GM12878 (cell line): ENCODE data around the gene PPP1R10. TPM values are rescaled to one million over a fixed set of nuclear protein-coding genes. Genes with fewer than 3 reads are reported as not detected.

Source experiments
- BACH1 ChIP-seq: fragments of 450-650 bp; IDR thresholded peaks from 2 replicates; pipeline ENCODE4 v1.6.1; 2017; ENCODE audit warnings: mild to moderate bottlenecking, borderline replicate concordance
- BCL11A ChIP-seq: IDR thresholded peaks from 2 replicates; pipeline ENCODE4 v1.6.1; 2011; ENCODE audit warnings: low read depth, low read length
- CBX5 ChIP-seq: sonication (generic); IDR thresholded peaks from 2 replicates; pipeline ENCODE4 v1.6.1; 2016; ENCODE audit warnings: low read depth, moderate library complexity, mild to moderate bottlenecking, inconsistent platforms
- CHD1 ChIP-seq: IDR thresholded peaks from 2 replicates; pipeline ENCODE4 v1.6.1; 2012; ENCODE audit warnings: low read depth, low read length, improper control_type of control experiment
- CREM ChIP-seq: IDR thresholded peaks from 2 replicates; pipeline ENCODE4 v1.6.1; 2014; ENCODE audit warnings: antibody characterized with exemption, low read depth
- DPF2 ChIP-seq: fragments of 450-650 bp; IDR thresholded peaks from 2 replicates; pipeline ENCODE4 v1.6.1; 2017; ENCODE audit warnings: mild to moderate bottlenecking
- EP300 ChIP-seq, 2 experiments: fragments of 150-350 bp in 1 of 2; IDR thresholded peaks; 2 replicates each; pipeline ENCODE4 v1.6.1; 2011 to 2012; ENCODE audit warnings: low read depth in 2 of 2, low read length in 2 of 2, borderline replicate concordance in 1 of 2, improper control_type of control experiment in 1 of 2, inconsistent platforms in 1 of 2; ENCODE audit not compliant: control insufficient read depth in 1 of 2
- GABPA ChIP-seq: IDR thresholded peaks from 2 replicates; pipeline ENCODE4 v1.6.1; 2014; ENCODE audit warnings: antibody characterized with exemption, low read depth, mild to moderate bottlenecking, inconsistent platforms
- GATAD2B ChIP-seq: fragments of 450-650 bp; conservative IDR thresholded peaks from 2 replicates; pipeline ENCODE4 v1.6.1; 2017; ENCODE audit warnings: low read depth, mild to moderate bottlenecking, moderate library complexity
- JUND ChIP-seq: IDR thresholded peaks from 2 replicates; pipeline ENCODE4 v1.6.1; 2012; ENCODE audit warnings: low read depth, mild to moderate bottlenecking, low read length, improper control_type of control experiment, moderate library complexity
- MEF2A ChIP-seq: IDR thresholded peaks from 2 replicates; pipeline ENCODE4 v1.6.1; 2011; ENCODE audit warnings: low read depth, mild to moderate bottlenecking, low read length, moderate library complexity; ENCODE audit not compliant: insufficient read depth
- PML ChIP-seq: IDR thresholded peaks from 2 replicates; pipeline ENCODE4 v1.6.1; 2012; ENCODE audit warnings: low read length, inconsistent platforms
- POLR2AphosphoS2 ChIP-seq: IDR thresholded peaks from 2 replicates; pipeline ENCODE4 v1.6.1; 2011; ENCODE audit warnings: low read depth, mild to moderate bottlenecking, low read length, improper control_type of control experiment, moderate library complexity
- POLR2AphosphoS5 ChIP-seq: IDR thresholded peaks from 2 replicates; pipeline ENCODE4 v1.6.1; 2011; ENCODE audit warnings: mild to moderate bottlenecking, low read length, inconsistent platforms
- SP1 ChIP-seq: IDR thresholded peaks from one replicate; pipeline ENCODE4 v1.6.1; 2011; ENCODE audit warnings: low read depth, low read length
- SPI1 ChIP-seq: IDR thresholded peaks from 2 replicates; pipeline ENCODE4 v1.6.1; 2011; ENCODE audit warnings: low read depth, mild to moderate bottlenecking, low read length, moderate library complexity, borderline replicate concordance; ENCODE audit not compliant: insufficient read depth
- TCF7 ChIP-seq: IDR thresholded peaks from 2 replicates; pipeline ENCODE4 v1.6.1; 2014; ENCODE audit warnings: antibody characterized with exemption, borderline replicate concordance
- WRNIP1 ChIP-seq: IDR thresholded peaks from 2 replicates; pipeline ENCODE4 v1.6.1; 2011; ENCODE audit warnings: low read depth, low read length, improper control_type of control experiment, borderline replicate concordance
- ZNF217 ChIP-seq: fragments of 450-650 bp; IDR thresholded peaks from 2 replicates; pipeline ENCODE4 v1.6.1; 2017; ENCODE audit warnings: antibody characterized with exemption, mild to moderate bottlenecking
- ZZZ3 ChIP-seq: IDR thresholded peaks from 2 replicates; pipeline ENCODE4 v1.6.1; 2011; ENCODE audit warnings: low read depth; ENCODE audit not compliant: control insufficient read depth, insufficient read length
- polyA plus RNA-seq, 11 experiments: library from polyadenylated mRNA; depleted of rRNA in 4 of 11; unstranded in 6 of 11; stranded (reverse) in 5 of 11; fragments of >200 nt; fragmentation: Nextera tagmentation in 4 of 11; fragmentation: Illumina TruSeq in 1 of 11; extraction: Ambion mirVana in 4 of 11; extraction: Trizol in 1 of 11; gene quantifications; 1 replicate in 1 of 11; 2 replicates in 10 of 11; pipeline versions ENCODE4 v1.2.1 to v1.2.3, GENCODE V29; 2011 to 2016; ENCODE audit warnings: inconsistent platforms in 2 of 11, missing spikeins in 2 of 11, low read depth in 1 of 11
- total RNA-seq, 4 experiments: library from RNA; depleted of rRNA in 3 of 4; stranded (reverse); fragments of >200 nt in 3 of 4; fragmentation: Illumina TruSeq in 1 of 4; extraction: Trizol in 1 of 4; gene quantifications; 2 replicates each; pipeline versions ENCODE4 v1.2.1 to v1.2.3, GENCODE V29; 2013 to 2021
- TF ChIP-seq, protein P1 (sequence below): fragments of 450-650 bp; IDR thresholded peaks from 2 replicates; pipeline ENCODE4 v1.6.1; 2017; ENCODE audit warnings: mild to moderate bottlenecking, moderate library complexity
- TF ChIP-seq, protein P2 (sequence below): IDR thresholded peaks from 2 replicates; pipeline ENCODE4 v1.6.1; 2012; ENCODE audit warnings: low read depth, low read length, improper control_type of control experiment
- TF ChIP-seq, protein P3 (sequence below): fragments of 450-650 bp; formaldehyde crosslinking; IDR thresholded peaks from 2 replicates; pipeline ENCODE4 v1.4.0; 2022; ENCODE audit warnings: mild to moderate bottlenecking, moderate library complexity

Gene PPP1R10
- total and polyA plus RNA-seq, 10 of the 15 experiments (the other 5 are each of a cell fraction or from before 2014, with no cell fraction given), result 11.3 to 83.8 (median 41.2) TPM

DNA sequence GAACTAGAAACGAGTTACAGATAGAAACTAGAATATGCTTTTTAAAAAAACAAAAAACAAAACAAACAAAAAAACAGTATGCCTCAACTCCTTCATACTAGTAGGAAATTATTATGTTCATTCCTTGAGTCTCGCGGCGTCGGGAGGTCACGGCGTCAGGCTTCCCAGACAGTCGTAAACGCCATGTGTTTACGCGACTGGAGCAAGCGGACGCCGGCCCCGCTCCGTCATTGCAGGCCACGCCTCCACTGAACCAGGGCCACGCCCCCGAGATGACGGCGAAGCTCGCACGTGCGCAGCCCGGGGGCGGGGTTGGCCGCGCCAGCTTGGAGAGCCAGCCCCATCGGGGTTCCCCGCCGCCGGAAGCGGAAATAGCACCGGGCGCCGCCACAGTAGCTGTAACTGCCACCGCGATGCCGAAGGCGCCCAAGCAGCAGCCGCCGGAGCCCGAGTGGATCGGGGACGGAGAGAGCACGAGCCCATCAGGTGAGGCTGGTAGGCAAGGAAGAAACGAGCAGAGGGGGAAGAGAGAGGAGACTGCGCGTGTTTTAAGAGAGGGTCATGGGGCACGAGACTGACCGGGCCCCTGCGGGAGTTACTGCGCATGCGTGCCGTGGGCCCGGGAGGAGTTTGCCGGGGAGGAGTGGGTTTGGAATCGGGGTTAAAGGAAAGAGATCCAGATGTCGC is 45.8 kb downstream of the PPP1R10 start, which contains the start of gene ABCF1 (continued):
- TF ChIP-seq SP1 (peak; percentile 55), SPI1 (no peak), POLR2AphosphoS2 (peak; percentile 94; the same call in 1 of the 2 replicates), JUND (no peak), DPF2 (no peak), POLR2AphosphoS5 (peak; percentile 96), TCF7 (no peak), ZZZ3 (no peak), EP300 (IDR thresholded peaks at IDR 0.05; ENCODE audit: borderline replicate concordance in 1 of 2, control insufficient read depth in 1 of 2, low read depth in 2 of 2, low read length in 2 of 2) (0 out of 4 replicates have a peak, but pooled peaks of 1 of the 2 experiments have one; percentile 23), PML (peak; percentile 96), BACH1 (peak; percentile 78), BCL11A (no peak), GATAD2B (peak; percentile 80), CREM (peak; percentile 89; the same call in 1 of the 2 replicates), CHD1 (no peak), ZNF217 (no peak), GABPA (peak; percentile 89), CBX5 (no peak), WRNIP1 (no peak), MEF2A (no peak)
- TF ChIP-seq, protein P1, sequence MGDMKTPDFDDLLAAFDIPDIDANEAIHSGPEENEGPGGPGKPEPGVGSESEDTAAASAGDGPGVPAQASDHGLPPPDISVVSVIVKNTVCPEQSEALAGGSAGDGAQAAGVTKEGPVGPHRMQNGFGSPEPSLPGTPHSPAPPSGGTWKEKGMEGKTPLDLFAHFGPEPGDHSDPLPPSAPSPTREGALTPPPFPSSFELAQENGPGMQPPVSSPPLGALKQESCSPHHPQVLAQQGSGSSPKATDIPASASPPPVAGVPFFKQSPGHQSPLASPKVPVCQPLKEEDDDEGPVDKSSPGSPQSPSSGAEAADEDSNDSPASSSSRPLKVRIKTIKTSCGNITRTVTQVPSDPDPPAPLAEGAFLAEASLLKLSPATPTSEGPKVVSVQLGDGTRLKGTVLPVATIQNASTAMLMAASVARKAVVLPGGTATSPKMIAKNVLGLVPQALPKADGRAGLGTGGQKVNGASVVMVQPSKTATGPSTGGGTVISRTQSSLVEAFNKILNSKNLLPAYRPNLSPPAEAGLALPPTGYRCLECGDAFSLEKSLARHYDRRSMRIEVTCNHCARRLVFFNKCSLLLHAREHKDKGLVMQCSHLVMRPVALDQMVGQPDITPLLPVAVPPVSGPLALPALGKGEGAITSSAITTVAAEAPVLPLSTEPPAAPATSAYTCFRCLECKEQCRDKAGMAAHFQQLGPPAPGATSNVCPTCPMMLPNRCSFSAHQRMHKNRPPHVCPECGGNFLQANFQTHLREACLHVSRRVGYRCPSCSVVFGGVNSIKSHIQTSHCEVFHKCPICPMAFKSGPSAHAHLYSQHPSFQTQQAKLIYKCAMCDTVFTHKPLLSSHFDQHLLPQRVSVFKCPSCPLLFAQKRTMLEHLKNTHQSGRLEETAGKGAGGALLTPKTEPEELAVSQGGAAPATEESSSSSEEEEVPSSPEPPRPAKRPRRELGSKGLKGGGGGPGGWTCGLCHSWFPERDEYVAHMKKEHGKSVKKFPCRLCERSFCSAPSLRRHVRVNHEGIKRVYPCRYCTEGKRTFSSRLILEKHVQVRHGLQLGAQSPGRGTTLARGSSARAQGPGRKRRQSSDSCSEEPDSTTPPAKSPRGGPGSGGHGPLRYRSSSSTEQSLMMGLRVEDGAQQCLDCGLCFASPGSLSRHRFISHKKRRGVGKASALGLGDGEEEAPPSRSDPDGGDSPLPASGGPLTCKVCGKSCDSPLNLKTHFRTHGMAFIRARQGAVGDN, result peak; percentile 74; the same call in 1 of the 2 replicates
- TF ChIP-seq, protein P2, sequence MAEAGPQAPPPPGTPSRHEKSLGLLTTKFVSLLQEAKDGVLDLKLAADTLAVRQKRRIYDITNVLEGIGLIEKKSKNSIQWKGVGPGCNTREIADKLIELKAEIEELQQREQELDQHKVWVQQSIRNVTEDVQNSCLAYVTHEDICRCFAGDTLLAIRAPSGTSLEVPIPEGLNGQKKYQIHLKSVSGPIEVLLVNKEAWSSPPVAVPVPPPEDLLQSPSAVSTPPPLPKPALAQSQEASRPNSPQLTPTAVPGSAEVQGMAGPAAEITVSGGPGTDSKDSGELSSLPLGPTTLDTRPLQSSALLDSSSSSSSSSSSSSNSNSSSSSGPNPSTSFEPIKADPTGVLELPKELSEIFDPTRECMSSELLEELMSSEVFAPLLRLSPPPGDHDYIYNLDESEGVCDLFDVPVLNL, result no peak
- TF ChIP-seq, protein P3, sequence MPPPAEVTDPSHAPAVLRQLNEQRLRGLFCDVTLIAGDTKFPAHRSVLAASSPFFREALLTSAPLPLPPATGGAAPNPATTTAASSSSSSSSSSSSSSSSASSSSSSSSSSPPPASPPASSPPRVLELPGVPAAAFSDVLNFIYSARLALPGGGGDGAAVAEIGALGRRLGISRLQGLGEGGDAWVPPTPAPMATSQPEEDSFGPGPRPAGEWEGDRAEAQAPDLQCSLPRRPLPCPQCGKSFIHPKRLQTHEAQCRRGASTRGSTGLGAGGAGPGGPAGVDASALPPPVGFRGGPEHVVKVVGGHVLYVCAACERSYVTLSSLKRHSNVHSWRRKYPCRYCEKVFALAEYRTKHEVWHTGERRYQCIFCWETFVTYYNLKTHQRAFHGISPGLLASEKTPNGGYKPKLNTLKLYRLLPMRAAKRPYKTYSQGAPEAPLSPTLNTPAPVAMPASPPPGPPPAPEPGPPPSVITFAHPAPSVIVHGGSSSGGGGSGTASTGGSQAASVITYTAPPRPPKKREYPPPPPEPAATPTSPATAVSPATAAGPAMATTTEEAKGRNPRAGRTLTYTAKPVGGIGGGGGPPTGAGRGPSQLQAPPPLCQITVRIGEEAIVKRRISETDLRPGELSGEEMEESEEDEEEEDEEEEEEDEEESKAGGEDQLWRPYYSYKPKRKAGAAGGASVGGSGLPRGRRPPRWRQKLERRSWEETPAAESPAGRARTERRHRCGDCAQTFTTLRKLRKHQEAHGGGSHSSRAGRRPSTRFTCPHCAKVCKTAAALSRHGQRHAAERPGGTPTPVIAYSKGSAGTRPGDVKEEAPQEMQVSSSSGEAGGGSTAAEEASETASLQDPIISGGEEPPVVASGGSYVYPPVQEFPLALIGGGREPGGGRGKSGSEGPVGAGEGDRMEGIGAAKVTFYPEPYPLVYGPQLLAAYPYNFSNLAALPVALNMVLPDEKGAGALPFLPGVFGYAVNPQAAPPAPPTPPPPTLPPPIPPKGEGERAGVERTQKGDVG (CRISPR knock-in tag), result no peak
